ENCODE measurements around the gene CCDC8. TPM values are rescaled to one million over a fixed set of nuclear protein-coding genes. Genes with fewer than 3 reads are reported as not detected.

The CCDC8 gene
- total RNA-seq, 1 experiment from 2014 or later: 24.5 TPM

- H3K27ac ChIP-seq (ENCODE audit: low read depth, low read length, poor library complexity, severe bottlenecking): no peak overlapping the region
- intact Hi-C loops (cut with micrococcal nuclease; ENCODE audit: unreplicated experiment): no loop called here
- no TSS peak for BruUV-seq (replicated peaks)
- H3K27me3 ChIP-seq (replicated peaks; ENCODE audit: insufficient read depth, low read depth, low read length, poor library complexity): no peaks in the 10 kb centered on the region
- no peaks in the 10 kb centered on the region for H3K36me3 ChIP-seq (ENCODE audit: insufficient read depth, low read length, poor library complexity, severe bottlenecking)
- DNase-seq (ENCODE audit: low spot score): no peak
- ChIA-PET POLR2A (ENCODE audit: low non-redundant PET) (no interaction called here), CTCF (interaction anchor here (0.7 kb wide), 2 partner anchors 28 to 29 kb away, joined by 5 to 10 read pairs; no protein-coding TSS in a partner anchor)
- no peak overlapping the region for H3K4me3 ChIP-seq (ENCODE audit: low read depth, low read length, poor library complexity, severe bottlenecking)
- H3K4me1 ChIP-seq (ENCODE audit: insufficient read depth, low read length, poor library complexity, severe bottlenecking): no peaks in the 10 kb centered on the region
- H3K9me3 ChIP-seq (ENCODE audit: low read depth, low read length, poor library complexity, severe bottlenecking): no peaks in the 10 kb centered on the region
- TF ChIP-seq, protein P1, sequence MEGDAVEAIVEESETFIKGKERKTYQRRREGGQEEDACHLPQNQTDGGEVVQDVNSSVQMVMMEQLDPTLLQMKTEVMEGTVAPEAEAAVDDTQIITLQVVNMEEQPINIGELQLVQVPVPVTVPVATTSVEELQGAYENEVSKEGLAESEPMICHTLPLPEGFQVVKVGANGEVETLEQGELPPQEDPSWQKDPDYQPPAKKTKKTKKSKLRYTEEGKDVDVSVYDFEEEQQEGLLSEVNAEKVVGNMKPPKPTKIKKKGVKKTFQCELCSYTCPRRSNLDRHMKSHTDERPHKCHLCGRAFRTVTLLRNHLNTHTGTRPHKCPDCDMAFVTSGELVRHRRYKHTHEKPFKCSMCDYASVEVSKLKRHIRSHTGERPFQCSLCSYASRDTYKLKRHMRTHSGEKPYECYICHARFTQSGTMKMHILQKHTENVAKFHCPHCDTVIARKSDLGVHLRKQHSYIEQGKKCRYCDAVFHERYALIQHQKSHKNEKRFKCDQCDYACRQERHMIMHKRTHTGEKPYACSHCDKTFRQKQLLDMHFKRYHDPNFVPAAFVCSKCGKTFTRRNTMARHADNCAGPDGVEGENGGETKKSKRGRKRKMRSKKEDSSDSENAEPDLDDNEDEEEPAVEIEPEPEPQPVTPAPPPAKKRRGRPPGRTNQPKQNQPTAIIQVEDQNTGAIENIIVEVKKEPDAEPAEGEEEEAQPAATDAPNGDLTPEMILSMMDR (conservative IDR thresholded peaks at IDR 0.05; ENCODE audit: low read depth, low read length): peak; percentile 38
- no peak for TF ChIP-seq EZH2 (IDR thresholded peaks at IDR 0.05; ENCODE audit: borderline replicate concordance, low read depth, low read length, poor library complexity, severe bottlenecking)
Measured at GRCh38 chr19:46431824-46432223, 18.5 kb upstream of the CCDC8 start.

- TF ChIP-seq EZH2 (IDR thresholded peaks at IDR 0.05; ENCODE audit: borderline replicate concordance, low read depth, low read length, poor library complexity, severe bottlenecking): no peak
- TF ChIP-seq, protein P1 (conservative IDR thresholded peaks at IDR 0.05; ENCODE audit: low read depth, low read length): no peak
- intact Hi-C loops (cut with micrococcal nuclease; ENCODE audit: unreplicated experiment): no loop called here
- Histone ChIP-seq H3K4me1 (ENCODE audit: insufficient read depth, low read length, poor library complexity, severe bottlenecking) (peaks cover 7% of the 10 kb centered on the region), H3K36me3 (ENCODE audit: insufficient read depth, low read length, poor library complexity, severe bottlenecking) (no peaks in the 10 kb centered on the region), H3K4me3 (ENCODE audit: low read depth, low read length, poor library complexity, severe bottlenecking) (no peak overlapping the region), H3K27ac (ENCODE audit: low read depth, low read length, poor library complexity, severe bottlenecking) (no peak overlapping the region), H3K9me3 (ENCODE audit: low read depth, low read length, poor library complexity, severe bottlenecking) (no peaks in the 10 kb centered on the region), H3K27me3 (replicated peaks; ENCODE audit: insufficient read depth, low read depth, low read length, poor library complexity) (no peaks in the 10 kb centered on the region)
- no TSS peak for BruUV-seq (replicated peaks)
- ChIA-PET POLR2A (ENCODE audit: low non-redundant PET) (no interaction called here), CTCF (no interaction called here)
- peak; percentile 72 for DNase-seq (ENCODE audit: low spot score)
Measured at GRCh38 chr19:46429999-46430398, 16.6 kb upstream of the CCDC8 start.

- Histone ChIP-seq H3K27ac (ENCODE audit: low read depth, low read length, poor library complexity, severe bottlenecking) (no peak within 1 kb of the TSS), H3K27me3 (replicated peaks; ENCODE audit: insufficient read depth, low read depth, low read length, poor library complexity) (no peaks in the 10 kb centered on the region), H3K36me3 (ENCODE audit: insufficient read depth, low read length, poor library complexity, severe bottlenecking) (no peaks in the 10 kb centered on the region), H3K4me1 (ENCODE audit: insufficient read depth, low read length, poor library complexity, severe bottlenecking) (peaks cover 7% of the 10 kb centered on the region), H3K9me3 (ENCODE audit: low read depth, low read length, poor library complexity, severe bottlenecking) (no peaks in the 10 kb centered on the region), H3K4me3 (ENCODE audit: low read depth, low read length, poor library complexity, severe bottlenecking) (no peak within 1 kb of the TSS)
- no peak for TF ChIP-seq EZH2 (IDR thresholded peaks at IDR 0.05; ENCODE audit: borderline replicate concordance, low read depth, low read length, poor library complexity, severe bottlenecking)
- TF ChIP-seq, protein P1 (conservative IDR thresholded peaks at IDR 0.05; ENCODE audit: low read depth, low read length): no peak
- BruUV-seq (replicated peaks): no TSS peak
- ChIA-PET POLR2A (ENCODE audit: low non-redundant PET) (no interaction called here), CTCF (no interaction called here)
- intact Hi-C loops (cut with micrococcal nuclease; ENCODE audit: unreplicated experiment): no loop called here
- no peak for DNase-seq (ENCODE audit: low spot score)
Measured at GRCh38 chr19:46428239-46429135, 15.1 kb upstream of the CCDC8 start, which contains the start of gene PNMA8C. PNMA8C (minus strand) TSS chr19:46428936; CDS start chr19:46428359, 577 bp downstream.

All from A673 (cell line).